IgD-negative memory B cell (primary cell): ENCODE results near the gene IFRD2. TPM values are rescaled to one million over a fixed set of nuclear protein-coding genes. Genes with fewer than 3 reads are reported as not detected.
A peak's percentile ranks its signal among the peaks of the same experiment; 100 is the strongest.
"Not testable (repeated sequence)": the region's sequence is repeated elsewhere in the genome, so short reads cannot be mapped to it uniquely, and the experiment has no call there.

Source experiments
- H3K27ac Mint-ChIP-seq, 3 donors: one replicate each; pipeline ENCODE4 v1.8.0; 2020 to 2022; ENCODE audit warnings: mild to moderate bottlenecking in 3 of 3, mixed read lengths in 3 of 3, moderate library complexity in 1 of 3
- H3K27me3 Mint-ChIP-seq: one replicate; pipeline ENCODE4 v1.8.0; 2021; ENCODE audit warnings: mixed read lengths
- H3K36me3 Mint-ChIP-seq: one replicate; pipeline ENCODE4 v1.8.0; 2020; ENCODE audit warnings: mild to moderate bottlenecking, mixed read lengths
- H3K4me1 Mint-ChIP-seq, 3 donors: one replicate each; pipeline ENCODE4 v1.8.0; 2020 to 2022; ENCODE audit warnings: mixed read lengths in 3 of 3, mild to moderate bottlenecking in 1 of 3
- H3K4me3 Mint-ChIP-seq, 4 donors: one replicate each; pipeline ENCODE4 v1.8.0; 2020 to 2022; ENCODE audit warnings: mild to moderate bottlenecking in 4 of 4, mixed read lengths in 4 of 4, moderate library complexity in 3 of 4
- H3K9me3 Mint-ChIP-seq, 3 donors: one replicate each; pipeline ENCODE4 v1.8.0; 2020 to 2021; ENCODE audit warnings: mixed read lengths in 3 of 3, mild to moderate bottlenecking in 1 of 3
- polyA plus RNA-seq: library from polyadenylated mRNA; unstranded; fragments of 300-500 nt; fragmentation: Illumina TruSeq; gene quantifications from one replicate; pipeline ENCODE4 v1.2.3, GENCODE V29; 2021

IFRD2 gene
- polyA plus RNA-seq, 1 donor from 2014 or later = 58.6 TPM

DNA sequence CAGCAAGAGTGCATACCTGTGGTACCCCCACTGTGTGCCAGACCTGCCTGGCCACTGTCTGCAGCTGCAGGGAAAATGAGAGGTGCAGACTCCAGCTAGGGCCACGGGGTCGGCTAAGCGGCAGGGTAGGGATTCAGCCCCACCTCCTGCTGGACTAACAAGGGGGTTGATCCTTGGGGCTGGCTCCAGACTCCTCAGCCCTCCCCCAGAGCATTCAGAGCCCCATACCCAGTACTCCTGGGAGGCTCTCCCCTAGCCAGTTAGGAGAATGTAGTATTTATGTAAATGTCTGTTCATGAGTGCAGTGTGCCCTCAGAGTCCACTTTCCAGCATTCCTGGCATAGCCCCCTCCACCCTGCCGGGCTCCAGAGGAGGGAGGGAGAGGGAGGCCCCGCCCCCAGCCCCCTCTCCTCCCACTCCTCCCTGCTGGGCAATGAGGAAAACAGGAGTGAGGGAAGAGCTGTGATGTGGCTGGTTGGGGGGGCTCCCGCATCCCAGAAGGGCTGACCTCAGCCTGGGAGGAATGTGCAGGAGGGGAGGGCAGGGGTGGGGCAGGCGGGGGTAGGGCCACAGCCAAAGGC is 27.8 kb downstream of the IFRD2 start:
- H3K27ac Mint-ChIP-seq = peak overlapping the region in 1 of 3 donors; percentile 53
- no peaks in the 10 kb centered on the region for H3K36me3 Mint-ChIP-seq
- peaks cover 0 to 3% (median 3%) of the 10 kb centered on the region in 3 donors for H3K4me1 Mint-ChIP-seq
- no peak overlapping the region for H3K4me3 Mint-ChIP-seq
- H3K9me3 Mint-ChIP-seq = no peaks in the 10 kb centered on the region
- peaks cover 2% of the 10 kb centered on the region for H3K27me3 Mint-ChIP-seq

DNA sequence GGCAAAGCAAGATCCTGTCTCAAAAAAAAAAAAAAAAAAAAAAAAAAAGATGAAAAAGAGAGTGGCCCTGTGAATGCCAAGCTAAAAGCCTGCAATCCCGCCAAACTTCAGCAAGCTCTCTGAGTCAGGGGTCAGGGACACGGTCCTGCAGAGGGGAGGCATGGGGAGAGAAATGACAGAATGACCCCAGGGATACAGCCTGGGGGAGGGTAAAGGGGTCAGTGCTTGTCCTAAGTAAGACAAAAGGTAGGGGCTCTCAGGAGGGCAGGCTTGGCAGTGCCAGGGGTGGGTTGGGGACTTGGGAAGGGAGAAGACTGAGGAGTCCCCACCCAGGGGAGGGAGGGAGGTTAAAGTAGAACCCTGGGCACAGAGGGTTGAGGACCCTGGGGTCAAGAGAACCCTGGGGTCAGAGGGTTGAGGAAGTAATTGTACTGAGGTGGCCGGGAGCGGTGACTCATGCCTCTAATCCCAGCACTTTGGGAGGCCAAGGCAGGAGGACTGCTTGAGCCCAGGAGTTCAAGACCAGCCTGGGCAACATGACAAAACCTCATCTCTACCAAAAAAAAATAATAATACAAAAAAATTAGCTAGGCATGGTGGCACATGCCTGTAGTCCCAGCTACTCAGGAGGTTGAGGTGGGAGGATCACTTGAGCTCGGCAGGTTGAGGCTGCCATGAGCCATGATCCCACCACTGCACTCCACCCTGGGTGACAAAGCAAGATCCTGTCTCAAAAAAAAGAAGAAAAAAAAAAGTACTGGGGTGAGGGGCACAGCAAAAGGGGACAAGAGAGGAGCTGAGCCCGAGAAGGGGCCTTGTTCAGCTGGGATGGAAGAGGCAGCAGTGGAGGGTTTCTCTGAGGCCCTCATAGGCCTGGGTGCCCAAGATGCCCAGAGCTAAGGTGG is 28.5 kb downstream of the IFRD2 start:
- peaks cover 0 to 3% (median 3%) of the 10 kb centered on the region in 3 donors for H3K4me1 Mint-ChIP-seq
- peaks cover 2% of the 10 kb centered on the region for H3K27me3 Mint-ChIP-seq
- H3K27ac Mint-ChIP-seq = peak overlapping the region in 1 of 3 donors; percentile 53
- H3K9me3 Mint-ChIP-seq = no peaks in the 10 kb centered on the region
- H3K4me3 Mint-ChIP-seq = no peak overlapping the region
- H3K36me3 Mint-ChIP-seq = no peaks in the 10 kb centered on the region

DNA sequence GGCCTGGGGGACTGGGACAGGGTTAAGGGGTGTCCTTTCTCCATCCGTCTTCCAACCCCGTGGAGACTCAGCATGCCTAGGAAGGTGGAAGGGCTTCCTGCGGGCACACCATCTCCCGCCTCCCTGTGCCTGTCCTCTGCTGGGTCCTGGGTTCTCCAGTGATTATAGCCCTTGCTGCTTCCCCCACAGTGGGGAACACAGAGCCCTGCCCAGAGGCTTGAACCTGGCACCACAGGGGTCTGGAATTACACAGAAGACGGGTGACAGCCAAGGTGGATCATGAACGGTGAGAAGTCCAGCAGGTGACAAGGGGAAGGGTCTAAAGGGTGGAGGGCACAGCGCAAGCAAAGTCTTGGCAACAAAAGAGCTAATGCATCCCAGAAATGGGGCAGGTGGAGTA is 29.5 kb downstream of the IFRD2 start:
- H3K27me3 Mint-ChIP-seq = peaks cover under 1% of the 10 kb centered on the region
- no peak overlapping the region for H3K4me3 Mint-ChIP-seq
- H3K36me3 Mint-ChIP-seq = no peaks in the 10 kb centered on the region
- no peaks in the 10 kb centered on the region for H3K9me3 Mint-ChIP-seq
- peaks cover 0 to 3% (median 3%) of the 10 kb centered on the region in 3 donors for H3K4me1 Mint-ChIP-seq
- H3K27ac Mint-ChIP-seq = peak overlapping the region in 1 of 3 donors; percentile 28

DNA sequence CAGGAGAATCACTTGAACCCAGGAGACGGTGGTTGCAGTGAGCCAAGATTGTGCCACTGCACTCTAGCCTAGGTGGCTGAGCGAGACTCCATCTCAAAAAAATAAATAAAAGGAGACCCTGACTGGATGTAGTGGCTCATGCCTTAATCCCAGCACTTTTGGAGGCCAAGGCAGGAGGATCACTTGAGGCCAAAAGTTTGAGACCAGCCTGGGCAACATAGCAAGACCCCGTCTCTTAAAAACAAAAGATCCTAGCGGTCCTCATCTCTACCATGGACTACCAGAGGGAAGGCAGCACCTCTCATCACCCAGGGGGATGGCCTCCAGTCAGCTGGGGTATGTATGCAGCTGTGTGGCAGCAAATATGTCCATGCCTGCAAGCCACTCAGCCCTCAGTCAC is 30.0 kb downstream of the IFRD2 start:
- H3K27me3 Mint-ChIP-seq, H3K4me3 Mint-ChIP-seq, H3K9me3 Mint-ChIP-seq, H3K36me3 Mint-ChIP-seq, H3K4me1 Mint-ChIP-seq: not testable (repeated sequence)
- peak overlapping the region in 1 of 3 donors; percentile 28 for H3K27ac Mint-ChIP-seq

DNA sequence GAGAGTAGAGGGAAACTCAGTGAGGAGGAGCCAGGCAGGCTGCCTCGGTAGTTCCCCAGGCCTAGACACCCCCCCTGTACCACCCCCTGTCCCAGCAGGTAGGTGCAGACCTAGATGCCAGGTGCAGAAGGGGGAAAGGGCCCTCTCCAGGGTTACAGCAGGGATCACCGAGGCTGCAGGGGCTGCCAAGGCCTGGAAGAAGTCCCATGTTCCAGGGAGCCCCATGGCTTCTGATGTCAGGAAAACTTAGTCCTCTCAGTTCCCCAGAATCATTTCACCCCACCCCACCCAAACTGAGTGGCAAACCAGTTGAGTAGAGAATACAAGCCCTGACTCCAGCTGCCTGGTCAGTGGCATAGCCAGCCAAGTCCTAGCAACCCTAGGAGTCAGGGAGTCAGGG is 30.7 kb downstream of the IFRD2 start:
- Mint-ChIP-seq H3K9me3 (no peaks in the 10 kb centered on the region), H3K27ac (no peak overlapping the region), H3K36me3 (no peaks in the 10 kb centered on the region), H3K4me1 (peaks cover 0 to 3% (median 3%) of the 10 kb centered on the region in 3 donors), H3K27me3 (no peaks in the 10 kb centered on the region), H3K4me3 (no peak overlapping the region)

DNA sequence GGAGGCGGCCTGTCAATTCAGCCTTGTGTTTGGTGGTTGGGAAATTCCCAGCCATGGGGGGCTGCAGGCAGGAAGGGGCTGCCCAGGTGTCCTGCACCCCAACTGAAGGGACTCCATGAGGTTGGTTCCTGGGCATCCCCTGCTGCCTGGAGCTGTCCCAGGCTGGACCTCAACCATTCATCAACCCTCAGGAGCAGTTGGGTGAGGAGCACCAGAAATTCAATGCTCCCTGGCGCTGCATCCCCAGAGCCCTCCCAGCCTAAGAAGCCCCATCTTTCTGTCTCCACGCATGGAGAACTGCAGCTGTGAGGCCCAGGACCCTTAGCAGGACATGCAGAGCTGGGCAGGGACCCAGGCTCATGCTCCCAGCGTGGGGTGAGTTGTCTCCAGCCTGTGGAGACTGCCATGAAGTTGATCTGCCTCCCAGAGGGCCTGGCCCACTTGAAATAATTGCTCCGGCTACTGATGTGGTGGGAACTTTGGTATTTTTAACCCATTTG is 31.2 kb downstream of the IFRD2 start:
- H3K36me3 Mint-ChIP-seq = no peaks in the 10 kb centered on the region
- peaks cover 0 to 3% (median 3%) of the 10 kb centered on the region in 3 donors for H3K4me1 Mint-ChIP-seq
- peak overlapping the region in 2 of 4 donors; percentile 67 to 78 for H3K4me3 Mint-ChIP-seq
- no peaks in the 10 kb centered on the region for H3K27me3 Mint-ChIP-seq
- no peaks in the 10 kb centered on the region for H3K9me3 Mint-ChIP-seq
- H3K27ac Mint-ChIP-seq = no peak overlapping the region

DNA sequence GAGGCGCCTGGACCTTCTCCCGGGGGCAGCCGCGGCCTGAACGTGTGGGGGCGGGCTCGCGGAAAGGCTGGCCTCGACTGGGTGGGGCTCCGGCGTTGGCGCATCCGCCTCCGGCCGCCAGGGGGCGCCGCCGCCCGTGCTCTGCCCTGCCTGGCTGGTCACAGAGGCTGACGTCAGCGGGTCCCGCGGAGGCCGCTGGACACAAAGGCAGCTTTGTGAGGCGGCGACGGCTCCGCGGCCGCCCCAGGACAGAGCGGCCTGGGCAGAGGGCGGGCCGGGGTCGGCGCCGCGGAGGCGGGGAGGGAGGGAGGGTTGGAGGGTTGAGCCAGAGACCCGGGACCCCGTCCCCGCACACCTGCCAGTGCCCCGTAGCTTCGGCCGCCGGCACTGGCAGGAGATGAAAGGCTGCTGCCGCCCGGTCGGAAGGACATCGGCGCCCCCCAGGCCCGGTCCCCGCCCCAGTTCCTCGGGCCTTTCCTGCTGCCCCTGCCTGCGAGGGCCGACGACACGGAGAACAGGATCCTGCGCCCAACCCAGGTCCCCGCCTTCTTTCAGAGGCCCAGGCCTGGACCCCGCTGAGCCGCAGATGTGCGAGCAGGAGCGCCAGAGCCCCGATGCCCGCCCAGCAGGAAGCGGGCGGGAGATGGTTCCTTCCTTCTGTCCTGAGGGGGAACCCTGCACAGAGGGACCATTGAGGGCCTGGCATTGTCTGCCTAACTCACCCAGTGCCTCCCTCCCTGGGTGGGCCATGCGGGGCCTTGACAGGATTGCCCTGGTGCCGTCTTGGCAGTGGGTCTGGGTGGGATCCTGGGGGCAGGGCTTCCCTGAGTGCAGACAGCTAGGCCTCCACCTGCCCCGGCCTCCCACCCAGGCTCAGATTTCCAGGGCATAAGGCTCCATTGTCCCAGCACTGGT is 31.9 kb downstream of the IFRD2 start:
- H3K27ac Mint-ChIP-seq = peak overlapping the region in 2 of 3 donors; percentile 46 to 58

DNA sequence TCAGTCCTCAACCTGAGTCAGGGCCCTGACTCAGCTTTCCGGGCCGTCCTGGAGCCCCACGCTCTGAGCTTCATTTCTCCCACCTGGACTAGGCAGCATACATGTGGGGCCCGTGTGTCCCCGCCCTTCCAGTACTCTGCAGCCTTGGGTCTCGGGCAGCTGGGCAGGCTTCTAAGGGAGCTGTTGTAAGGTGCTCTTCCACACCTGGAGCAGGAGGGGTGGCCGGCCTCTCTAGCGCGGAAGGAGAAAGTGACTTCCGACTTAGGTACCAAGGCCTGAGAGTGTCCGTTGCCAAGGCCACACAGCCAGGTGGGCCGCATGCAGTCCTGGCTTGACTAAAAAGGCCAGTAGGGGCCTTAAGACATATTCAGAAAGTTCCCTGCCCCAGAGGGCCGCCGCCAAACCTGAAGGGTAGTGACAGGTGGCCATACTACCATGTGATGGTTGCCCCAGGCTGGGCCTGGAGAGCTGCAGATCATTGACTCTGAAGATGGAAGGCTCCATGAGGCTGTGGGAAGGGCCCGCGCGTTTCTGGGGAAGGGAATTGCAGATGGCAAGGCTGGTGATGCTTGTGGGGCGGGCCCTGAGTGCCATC is 32.7 kb downstream of the IFRD2 start:
- Mint-ChIP-seq H3K27me3 (no peaks in the 10 kb centered on the region), H3K36me3 (no peaks in the 10 kb centered on the region), H3K4me1 (peaks cover 0 to 5% (median 3%) of the 10 kb centered on the region in 3 donors), H3K27ac (peak overlapping the region in 2 of 3 donors; percentile 46 to 58), H3K9me3 (no peaks in the 10 kb centered on the region), H3K4me3 (peak overlapping the region in 3 of 4 donors; percentile 56 to 84 (median 58))

More for the DNA sequence above, 31.9 kb downstream of the IFRD2 start:
- Mint-ChIP-seq H3K36me3 (no peaks in the 10 kb centered on the region), H3K9me3 (no peaks in the 10 kb centered on the region), H3K4me1 (peaks cover 0 to 3% (median 3%) of the 10 kb centered on the region in 3 donors), H3K4me3 (peak overlapping the region in 3 of 4 donors; percentile 57 to 84 (median 78)), H3K27me3 (no peaks in the 10 kb centered on the region)

DNA sequence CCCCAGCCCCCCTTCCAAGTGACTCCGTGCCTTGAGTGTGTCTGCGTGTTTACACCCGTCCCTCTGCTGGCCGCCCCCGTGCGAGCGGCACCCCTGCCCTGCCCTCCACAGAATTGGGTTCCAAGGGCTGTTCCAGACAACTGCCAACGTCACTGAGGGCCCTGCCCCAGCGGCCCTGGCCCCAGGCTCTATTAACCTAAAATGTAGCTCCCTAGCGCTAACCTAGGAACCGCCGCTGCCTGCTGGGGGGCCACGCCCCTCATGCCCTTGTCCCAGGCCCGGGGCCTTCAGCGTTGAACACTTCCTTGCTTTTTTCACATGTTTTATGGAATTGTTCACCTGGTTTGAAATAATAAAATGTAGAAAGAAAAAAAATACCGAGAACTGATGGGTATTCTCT is 33.2 kb downstream of the IFRD2 start:
- Mint-ChIP-seq H3K36me3 (no peaks in the 10 kb centered on the region), H3K27ac (peak overlapping the region in 1 of 3 donors; percentile 58), H3K4me1 (peaks cover 0 to 5% (median 3%) of the 10 kb centered on the region in 3 donors), H3K9me3 (no peaks in the 10 kb centered on the region), H3K4me3 (peak overlapping the region in 1 of 4 donors; percentile 43), H3K27me3 (no peaks in the 10 kb centered on the region)

DNA sequence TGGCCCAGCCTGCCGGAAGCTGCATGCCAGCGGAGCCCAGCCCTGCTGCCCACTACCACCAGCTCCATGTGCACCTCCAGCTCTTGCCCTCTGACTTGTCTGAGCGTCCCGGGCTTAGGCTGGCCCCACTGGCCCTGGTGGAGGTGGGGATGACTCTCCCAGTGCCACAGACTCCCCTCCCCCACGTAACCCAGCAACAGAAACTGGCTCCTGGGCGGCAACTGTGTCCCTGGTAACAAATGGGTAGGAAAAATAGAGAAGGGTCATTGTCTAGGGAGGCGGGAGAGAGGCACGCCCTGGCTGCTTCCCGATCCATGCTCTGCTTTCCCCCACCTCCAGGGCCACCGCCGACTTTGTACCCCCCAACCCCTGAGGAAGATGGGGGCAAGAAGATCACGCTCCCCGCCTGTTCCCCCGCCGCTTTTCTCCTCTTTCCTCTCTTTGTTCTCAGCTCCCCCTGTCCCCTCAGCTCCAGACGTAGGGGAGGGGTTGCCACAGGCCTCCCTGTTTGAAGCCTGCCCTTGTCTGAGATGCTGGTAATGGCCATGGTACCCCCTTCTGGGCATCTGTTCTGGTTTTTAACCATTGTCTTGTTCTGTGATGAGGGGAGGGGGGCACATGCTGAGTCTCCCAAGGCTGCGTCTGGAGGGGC is 34.1 kb downstream of the IFRD2 start:
- Mint-ChIP-seq H3K27me3 (no peaks in the 10 kb centered on the region), H3K27ac (no peak overlapping the region), H3K4me3 (no peak overlapping the region), H3K9me3 (no peaks in the 10 kb centered on the region), H3K36me3 (no peaks in the 10 kb centered on the region), H3K4me1 (peaks cover 0 to 8% (median 3%) of the 10 kb centered on the region in 3 donors)

DNA sequence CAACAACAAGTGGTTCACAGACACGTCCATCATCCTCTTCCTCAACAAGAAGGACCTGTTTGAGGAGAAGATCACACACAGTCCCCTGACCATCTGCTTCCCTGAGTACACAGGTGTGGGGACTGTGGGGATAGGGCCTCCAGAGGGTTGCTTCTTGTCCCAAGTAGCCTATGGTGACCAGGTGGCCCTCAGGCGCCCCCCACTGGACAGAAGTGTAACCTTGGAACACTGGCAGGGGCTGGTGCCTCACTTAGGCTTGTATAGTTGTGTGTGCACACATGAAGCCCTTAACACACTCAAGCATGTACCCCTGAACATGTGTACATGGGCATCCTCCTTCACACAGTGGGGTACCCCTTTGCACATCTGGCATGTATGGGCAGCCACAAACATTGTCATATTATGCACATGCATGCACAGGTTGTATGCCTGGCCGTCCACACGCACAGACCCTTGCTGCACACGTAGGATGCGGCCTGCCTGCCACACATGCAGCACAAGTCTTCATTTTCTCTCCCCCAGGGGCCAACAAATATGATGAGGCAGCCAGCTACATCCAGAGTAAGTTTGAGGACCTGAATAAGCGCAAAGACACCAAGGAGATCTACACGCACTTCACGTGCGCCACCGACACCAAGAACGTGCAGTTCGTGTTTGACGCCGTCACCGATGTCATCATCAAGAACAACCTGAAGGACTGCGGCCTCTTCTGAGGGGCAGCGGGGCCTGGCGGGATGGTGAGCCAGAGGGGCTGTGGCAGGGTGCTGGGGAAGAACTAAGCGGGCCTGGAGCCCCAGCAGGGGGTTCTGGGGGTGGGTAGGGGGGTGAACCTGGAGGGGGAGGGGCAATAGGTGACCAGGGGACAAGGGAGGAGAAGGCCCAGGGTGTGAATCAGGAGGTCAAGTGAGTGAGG is 35.0 kb downstream of the IFRD2 start:
- peaks cover 0 to 8% (median 3%) of the 10 kb centered on the region in 3 donors for H3K4me1 Mint-ChIP-seq
- no peaks in the 10 kb centered on the region for H3K36me3 Mint-ChIP-seq
- H3K27ac Mint-ChIP-seq = peak overlapping the region in 2 of 3 donors; percentile 67 to 71
- no peaks in the 10 kb centered on the region for H3K27me3 Mint-ChIP-seq
- H3K9me3 Mint-ChIP-seq = no peaks in the 10 kb centered on the region
- no peak overlapping the region for H3K4me3 Mint-ChIP-seq

DNA sequence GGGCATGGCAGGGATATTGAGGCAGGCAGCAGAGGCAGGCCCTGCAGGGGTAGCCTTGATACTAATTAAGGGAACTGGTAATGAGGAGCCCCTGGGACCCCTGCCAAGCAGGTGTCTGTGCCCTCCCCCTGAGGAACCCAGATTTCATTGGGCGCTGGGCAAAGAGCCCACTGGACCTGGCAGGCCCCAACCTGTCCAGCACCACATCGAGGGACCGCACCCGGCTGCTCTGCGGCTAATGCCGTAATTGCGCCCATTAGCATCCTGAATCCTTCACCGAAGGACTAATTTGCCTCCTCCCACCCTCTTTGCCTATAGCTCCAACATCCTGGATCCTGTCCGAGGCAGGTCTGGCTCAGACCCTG is 37.0 kb downstream of the IFRD2 start:
- Mint-ChIP-seq H3K36me3 (no peaks in the 10 kb centered on the region), H3K27me3 (no peaks in the 10 kb centered on the region), H3K27ac (peak overlapping the region in 1 of 3 donors; percentile 71), H3K9me3 (no peaks in the 10 kb centered on the region), H3K4me1 (peaks cover 5 to 14% (median 11%) of the 10 kb centered on the region in 3 donors), H3K4me3 (no peak overlapping the region)
